ENCODE results near the gene RPP25L.

RPP25L gene

DNA sequence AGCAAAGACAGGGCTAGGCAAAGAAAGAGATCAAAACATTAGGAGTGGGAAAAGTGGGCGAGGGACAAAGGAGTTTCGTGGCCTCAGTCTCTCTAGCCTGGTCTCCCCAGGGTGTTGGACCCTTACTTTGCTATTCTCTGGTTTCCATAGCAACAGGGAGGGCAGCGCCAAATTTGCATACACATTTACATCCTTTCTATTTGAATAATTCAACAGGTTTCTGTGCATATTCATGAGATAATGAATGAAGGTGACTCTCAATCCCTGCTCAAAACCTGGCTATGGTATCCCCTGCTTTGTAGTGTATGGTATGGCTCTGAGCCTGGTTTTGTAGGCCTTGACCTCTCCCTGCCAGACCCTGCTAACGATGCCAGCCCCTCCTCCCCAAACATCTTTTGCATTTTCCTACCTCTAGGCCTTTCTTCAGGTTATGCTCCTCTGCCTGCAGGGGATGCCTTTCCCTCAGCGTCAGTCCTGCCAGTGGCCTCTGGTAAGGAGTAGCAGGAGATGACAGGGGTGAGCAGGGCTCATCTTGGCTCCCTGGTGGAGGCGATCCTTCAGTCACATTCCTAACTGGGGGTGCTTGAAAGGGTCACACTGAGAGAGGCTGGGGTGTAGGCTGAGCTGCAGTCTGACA, 9.8 kb downstream of the RPP25L start:
- TF ChIP-seq, protein P1, sequence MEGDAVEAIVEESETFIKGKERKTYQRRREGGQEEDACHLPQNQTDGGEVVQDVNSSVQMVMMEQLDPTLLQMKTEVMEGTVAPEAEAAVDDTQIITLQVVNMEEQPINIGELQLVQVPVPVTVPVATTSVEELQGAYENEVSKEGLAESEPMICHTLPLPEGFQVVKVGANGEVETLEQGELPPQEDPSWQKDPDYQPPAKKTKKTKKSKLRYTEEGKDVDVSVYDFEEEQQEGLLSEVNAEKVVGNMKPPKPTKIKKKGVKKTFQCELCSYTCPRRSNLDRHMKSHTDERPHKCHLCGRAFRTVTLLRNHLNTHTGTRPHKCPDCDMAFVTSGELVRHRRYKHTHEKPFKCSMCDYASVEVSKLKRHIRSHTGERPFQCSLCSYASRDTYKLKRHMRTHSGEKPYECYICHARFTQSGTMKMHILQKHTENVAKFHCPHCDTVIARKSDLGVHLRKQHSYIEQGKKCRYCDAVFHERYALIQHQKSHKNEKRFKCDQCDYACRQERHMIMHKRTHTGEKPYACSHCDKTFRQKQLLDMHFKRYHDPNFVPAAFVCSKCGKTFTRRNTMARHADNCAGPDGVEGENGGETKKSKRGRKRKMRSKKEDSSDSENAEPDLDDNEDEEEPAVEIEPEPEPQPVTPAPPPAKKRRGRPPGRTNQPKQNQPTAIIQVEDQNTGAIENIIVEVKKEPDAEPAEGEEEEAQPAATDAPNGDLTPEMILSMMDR (IDR thresholded peaks at IDR 0.05; ENCODE audit: insufficient read depth, low read length, missing control alignments), result no peak
- no peak for DNase-seq (ENCODE audit: low read depth, low spot score)
- no peak overlapping the region for H3K4me3 ChIP-seq (ENCODE audit: low read depth, low read length)
- POLR2A ChIA-PET, result no interaction called here
- CTCF ChIA-PET, result interaction anchor here (1.0 to 11.5 kb wide), 26 partner anchors 9 to 269 kb away, joined by 3 to 255 read pairs (median 11); partner anchors contain the start of genes RPP25L and SIGMAR1

DNA sequence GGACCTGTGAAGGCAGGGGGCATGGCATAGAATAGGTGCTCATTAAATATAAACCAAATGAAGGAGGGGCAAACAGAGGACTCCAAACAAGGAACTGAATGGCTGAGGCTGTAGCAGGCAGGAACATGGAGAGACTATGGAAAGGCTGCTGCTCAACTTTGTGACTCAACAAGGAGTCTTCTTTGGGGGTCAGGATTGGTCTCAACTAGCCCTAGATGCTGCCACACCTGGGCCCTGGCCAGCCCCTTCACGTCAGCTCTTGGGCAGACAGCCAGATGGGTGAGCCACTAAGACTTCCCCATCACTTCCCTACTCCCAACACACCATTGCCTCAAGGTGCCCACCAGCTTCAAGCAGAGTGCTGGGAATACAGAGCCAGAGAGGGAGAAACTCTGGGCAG, 11.0 kb downstream of the RPP25L start:
- H3K4me3 ChIP-seq (ENCODE audit: low read depth, low read length), result no peak overlapping the region
- DNase-seq (ENCODE audit: low read depth, low spot score), result no peak
- POLR2A ChIA-PET, result no interaction called here
- TF ChIP-seq, protein P1 (IDR thresholded peaks at IDR 0.05; ENCODE audit: insufficient read depth, low read length, missing control alignments), result no peak
- CTCF ChIA-PET, result interaction anchor here (0.8 to 11.5 kb wide), 7 partner anchors 9 to 197 kb away, joined by 3 to 255 read pairs (median 16); partner anchors contain the start of gene RPP25L

DNA sequence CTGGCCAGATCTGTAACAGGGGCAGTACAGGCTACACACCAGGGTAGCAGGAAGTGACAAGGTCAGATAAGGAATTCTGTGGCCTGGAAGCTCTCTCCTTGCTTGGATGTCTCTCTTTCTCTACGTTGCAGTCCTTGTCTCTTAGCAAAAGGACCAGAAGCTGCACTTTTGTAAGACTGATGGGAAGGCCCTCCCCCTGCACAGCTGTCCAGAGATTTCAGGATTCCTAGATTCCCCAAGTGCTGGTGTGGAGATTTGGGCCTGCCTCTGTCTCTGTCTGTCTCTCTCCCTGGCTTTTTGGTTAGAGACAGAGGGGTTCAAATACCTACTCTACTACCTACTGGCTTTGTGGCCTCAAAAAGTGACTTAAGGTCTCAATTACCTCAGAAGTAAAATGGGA, 12.4 kb downstream of the RPP25L start:
- CTCF ChIA-PET, result interaction anchor here (0.8 to 11.5 kb wide), 8 partner anchors 8 to 267 kb away, joined by 3 to 255 read pairs (median 12); partner anchors contain the start of gene RPP25L
- no peak for DNase-seq (ENCODE audit: low read depth, low spot score)
- H3K4me3 ChIP-seq (ENCODE audit: low read depth, low read length), result no peak overlapping the region
- POLR2A ChIA-PET, result no interaction called here
- TF ChIP-seq, protein P1 (IDR thresholded peaks at IDR 0.05; ENCODE audit: insufficient read depth, low read length, missing control alignments), result no peak

- TF ChIP-seq, protein P1 (IDR thresholded peaks at IDR 0.05; ENCODE audit: insufficient read depth, low read length, missing control alignments), result no peak
- ChIA-PET POLR2A (no interaction called here), CTCF (interaction anchor here (0.9 to 11.5 kb wide), 8 partner anchors 11 to 215 kb away, joined by 3 to 255 read pairs (median 56); partner anchors contain the start of gene DCTN3)
- DNase-seq (ENCODE audit: low read depth, low spot score), result no peak
- no peak overlapping the region for H3K4me3 ChIP-seq (ENCODE audit: low read depth, low read length)
These were observed 17.7 kb downstream of the RPP25L start for GRCh38 chr9:34594177-34594576.

DNA sequence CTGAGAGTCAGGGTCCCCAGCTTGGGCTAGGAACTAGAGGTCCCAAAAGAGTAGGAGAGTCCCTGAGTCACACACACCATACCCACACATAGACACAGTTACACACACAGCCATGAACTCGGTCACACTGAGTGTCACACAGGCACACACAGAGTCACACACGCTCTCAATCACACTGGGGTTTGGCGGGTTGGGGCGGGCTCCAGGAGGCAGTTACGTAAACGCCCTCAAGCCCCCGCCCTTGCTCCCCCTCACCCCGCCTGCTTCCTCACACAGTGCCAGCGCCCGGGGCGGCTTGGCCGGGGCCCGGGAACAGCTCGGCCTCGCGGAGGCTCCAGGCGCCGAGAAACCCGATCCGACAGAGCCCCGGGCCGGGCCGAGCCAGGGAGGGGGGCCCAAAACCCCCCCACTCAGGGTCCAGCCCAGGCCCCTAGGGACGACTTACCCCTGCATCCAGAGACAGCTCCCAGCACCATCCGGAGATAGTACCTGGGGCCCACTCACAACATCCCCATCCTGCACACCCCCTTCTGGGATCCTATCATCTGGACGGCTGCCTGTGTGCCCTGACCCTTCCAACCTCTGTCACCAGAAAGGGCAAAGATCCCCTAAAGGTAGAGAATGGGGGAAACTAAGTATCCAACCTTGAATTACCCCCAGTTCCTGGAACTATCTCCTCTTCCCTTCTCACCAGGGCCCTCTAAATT, 18.8 kb downstream of the RPP25L start:
- no peak for DNase-seq (ENCODE audit: low read depth, low spot score)
- ChIA-PET POLR2A (no interaction called here), CTCF (interaction anchor here (0.7 to 11.5 kb wide), 26 partner anchors 7 to 260 kb away, joined by 3 to 255 read pairs (median 9); partner anchors contain the start of genes DCTN3 and RPP25L)
- TF ChIP-seq, protein P1 (IDR thresholded peaks at IDR 0.05; ENCODE audit: insufficient read depth, low read length, missing control alignments), result no peak
- no peak overlapping the region for H3K4me3 ChIP-seq (ENCODE audit: low read depth, low read length)
